ENCODE results near the gene DENND4B. TPM values are rescaled to one million over a fixed set of nuclear protein-coding genes. Genes with fewer than 3 reads are reported as not detected.

Gene DENND4B
- total RNA-seq, 5 donors from 2014 or later (not counting 1 experiment from before 2014, with no cell fraction given) = 161 to 220 (median 196) TPM

- CTCF ChIA-PET = no interaction called here
- Mint-ChIP-seq H3K4me3 (no peak overlapping the region), H3K36me3 (peaks cover 45% of the 10 kb centered on the region), H3K9me3 (no peaks in the 10 kb centered on the region), H3K27ac (peak overlapping the region in 1 of 2 donors; percentile 16), H3K27me3 (no peaks in the 10 kb centered on the region), H3K4me1 (peaks cover 0 to 8% (median 4%) of the 10 kb centered on the region in 3 donors)
- 97% methylated on average over 9 of the region's 9 CpGs for WGBS (ENCODE audit: insufficient coverage)
- peaks cover 0 to 6% of the 10 kb centered on the region in 2 experiments for H3K4me1 ChIP-seq (ENCODE audit: control insufficient read depth in 1 of 2, extremely low read depth in 1 of 2, insufficient read depth in 2 of 2, low read length in 2 of 2)
- DNase-seq (no peak), ATAC-seq (replicated peaks in 1 of 4) (no peak)
- H3K36me3 ChIP-seq (ENCODE audit: control insufficient read depth in 2 of 2, extremely low read depth in 1 of 2, insufficient read depth in 1 of 2, low read length in 1 of 2) = peaks cover 54 to 78% of the 10 kb centered on the region in 2 donors
- H3K4me3 ChIP-seq (ENCODE audit: control insufficient read depth in 1 of 2, extremely low read depth in 1 of 2, low read length in 1 of 2) = no peak overlapping the region
- H3K27ac ChIP-seq (ENCODE audit: low read length) = no peak overlapping the region
- no peaks in the 10 kb centered on the region for H3K9me3 ChIP-seq
- H3K27me3 ChIP-seq (replicated peaks in 1 of 2; ENCODE audit: control insufficient read depth in 2 of 2, extremely low read depth in 1 of 2, insufficient read depth in 2 of 2, low read length in 1 of 2) = no peaks in the 10 kb centered on the region
- POLR2A ChIA-PET = interaction anchor here in 1 of 2 donors (0.6 kb wide), 1 partner anchor 33 kb away, joined by 3 read pairs; the partner anchor contains the start of gene CREB3L4
These were observed 11.8 kb downstream of the DENND4B start for GRCh38 chr1:153934746-153935145.

- Mint-ChIP-seq H3K9me3 (no peaks in the 10 kb centered on the region), H3K27ac (no peak overlapping the region), H3K4me3 (no peak overlapping the region), H3K27me3 (no peaks in the 10 kb centered on the region), H3K36me3 (peaks cover 38% of the 10 kb centered on the region), H3K4me1 (peaks cover 0 to 8% (median 0%) of the 10 kb centered on the region in 3 donors)
- Histone ChIP-seq H3K27ac (ENCODE audit: low read length) (no peak overlapping the region), H3K9me3 (no peaks in the 10 kb centered on the region), H3K36me3 (ENCODE audit: control insufficient read depth in 2 of 2, extremely low read depth in 1 of 2, insufficient read depth in 1 of 2, low read length in 1 of 2) (peaks cover 51 to 70% of the 10 kb centered on the region in 2 donors), H3K27me3 (replicated peaks in 1 of 2; ENCODE audit: control insufficient read depth in 2 of 2, extremely low read depth in 1 of 2, insufficient read depth in 2 of 2, low read length in 1 of 2) (no peaks in the 10 kb centered on the region), H3K4me3 (ENCODE audit: control insufficient read depth in 1 of 2, extremely low read depth in 1 of 2, low read length in 1 of 2) (no peak overlapping the region), H3K4me1 (ENCODE audit: control insufficient read depth in 1 of 2, extremely low read depth in 1 of 2, insufficient read depth in 2 of 2, low read length in 2 of 2) (peaks cover 0 to 6% of the 10 kb centered on the region in 2 experiments)
- WGBS (ENCODE audit: insufficient coverage) = 96% methylated on average over 8 of the region's 11 CpGs
- ChIA-PET CTCF (no interaction called here), POLR2A (interaction anchor here in 1 of 2 donors (0.6 kb wide), 1 partner anchor 218 kb away, joined by 4 read pairs; no protein-coding TSS in a partner anchor)
- ATAC-seq (replicated peaks in 1 of 4) = no peak
- no peak for DNase-seq
These were observed 12.6 kb downstream of the DENND4B start for GRCh38 chr1:153933955-153934354.

GRCh38 chr1:153933430-153933829, 13.1 kb downstream of the DENND4B start:
- Histone ChIP-seq H3K4me1 (ENCODE audit: control insufficient read depth in 1 of 2, extremely low read depth in 1 of 2, insufficient read depth in 2 of 2, low read length in 2 of 2) (peaks cover 2 to 7% of the 10 kb centered on the region in 2 experiments), H3K9me3 (no peaks in the 10 kb centered on the region), H3K27ac (ENCODE audit: low read length) (no peak overlapping the region), H3K4me3 (ENCODE audit: control insufficient read depth in 1 of 2, extremely low read depth in 1 of 2, low read length in 1 of 2) (no peak overlapping the region), H3K27me3 (replicated peaks in 1 of 2; ENCODE audit: control insufficient read depth in 2 of 2, extremely low read depth in 1 of 2, insufficient read depth in 2 of 2, low read length in 1 of 2) (no peaks in the 10 kb centered on the region), H3K36me3 (ENCODE audit: control insufficient read depth in 2 of 2, extremely low read depth in 1 of 2, insufficient read depth in 1 of 2, low read length in 1 of 2) (peaks cover 51 to 69% of the 10 kb centered on the region in 2 donors)
- CTCF ChIA-PET = no interaction called here
- H3K9me3 Mint-ChIP-seq = no peaks in the 10 kb centered on the region
- no peaks in the 10 kb centered on the region for H3K27me3 Mint-ChIP-seq
- H3K36me3 Mint-ChIP-seq = peaks cover 35% of the 10 kb centered on the region
- peaks cover 0 to 13% (median 4%) of the 10 kb centered on the region in 3 donors for H3K4me1 Mint-ChIP-seq
- POLR2A ChIA-PET = no interaction called here
- DNase-seq (no peak), ATAC-seq (replicated peaks in 1 of 4) (no peak)
- H3K27ac Mint-ChIP-seq = no peak overlapping the region
- WGBS (ENCODE audit: insufficient coverage) = 98% methylated on average over 12 of the region's 14 CpGs
- H3K4me3 Mint-ChIP-seq = no peak overlapping the region

GRCh38 chr1:153932156-153933131, 14.1 kb downstream of the DENND4B start:
- H3K9me3 ChIP-seq = no peaks in the 10 kb centered on the region
- no peaks in the 10 kb centered on the region for H3K27me3 ChIP-seq (replicated peaks in 1 of 2; ENCODE audit: control insufficient read depth in 2 of 2, extremely low read depth in 1 of 2, insufficient read depth in 2 of 2, low read length in 1 of 2)
- WGBS (ENCODE audit: insufficient coverage) = 98% methylated on average over 9 of the region's 18 CpGs
- CTCF ChIA-PET = no interaction called here
- H3K4me3 ChIP-seq (ENCODE audit: control insufficient read depth in 1 of 2, extremely low read depth in 1 of 2, low read length in 1 of 2) = no peak overlapping the region
- Mint-ChIP-seq H3K27me3 (no peaks in the 10 kb centered on the region), H3K4me3 (no peak overlapping the region), H3K4me1 (peaks cover 4 to 20% (median 8%) of the 10 kb centered on the region in 3 donors), H3K27ac (no peak overlapping the region), H3K9me3 (no peaks in the 10 kb centered on the region), H3K36me3 (peaks cover 31% of the 10 kb centered on the region)
- DNase-seq = no peak
- H3K4me1 ChIP-seq (ENCODE audit: control insufficient read depth in 1 of 2, extremely low read depth in 1 of 2, insufficient read depth in 2 of 2, low read length in 2 of 2) = peaks cover 2 to 6% of the 10 kb centered on the region in 2 experiments
- H3K27ac ChIP-seq (ENCODE audit: low read length) = no peak overlapping the region
- POLR2A ChIA-PET = no interaction called here
- no peak for ATAC-seq (replicated peaks in 1 of 4)
- H3K36me3 ChIP-seq (ENCODE audit: control insufficient read depth in 2 of 2, extremely low read depth in 1 of 2, insufficient read depth in 1 of 2, low read length in 1 of 2) = peaks cover 46 to 64% of the 10 kb centered on the region in 2 donors

- Mint-ChIP-seq H3K27ac (no peak overlapping the region), H3K9me3 (no peaks in the 10 kb centered on the region), H3K4me1 (peaks cover 4 to 15% (median 8%) of the 10 kb centered on the region in 3 donors), H3K4me3 (no peak overlapping the region), H3K27me3 (no peaks in the 10 kb centered on the region), H3K36me3 (peaks cover 12% of the 10 kb centered on the region)
- Histone ChIP-seq H3K4me1 (ENCODE audit: control insufficient read depth in 1 of 2, extremely low read depth in 1 of 2, insufficient read depth in 2 of 2, low read length in 2 of 2) (peaks cover 2 to 3% of the 10 kb centered on the region in 2 experiments), H3K9me3 (no peaks in the 10 kb centered on the region), H3K27me3 (replicated peaks in 1 of 2; ENCODE audit: control insufficient read depth in 2 of 2, extremely low read depth in 1 of 2, insufficient read depth in 2 of 2, low read length in 1 of 2) (no peaks in the 10 kb centered on the region), H3K36me3 (ENCODE audit: control insufficient read depth in 2 of 2, extremely low read depth in 1 of 2, insufficient read depth in 1 of 2, low read length in 1 of 2) (peaks cover 29 to 43% of the 10 kb centered on the region in 2 donors), H3K27ac (ENCODE audit: low read length) (no peak overlapping the region), H3K4me3 (ENCODE audit: control insufficient read depth in 1 of 2, extremely low read depth in 1 of 2, low read length in 1 of 2) (no peak overlapping the region)
- WGBS (ENCODE audit: insufficient coverage) = 97% methylated on average over 5 of the region's 14 CpGs
- ChIA-PET CTCF (interaction anchor here in 1 of 2 donors (1.0 to 1.2 kb wide), 2 partner anchors 10 to 12 kb away, joined by 3 read pairs; no protein-coding TSS in a partner anchor), POLR2A (interaction anchor here in 1 of 2 donors (0.5 to 0.9 kb wide), 2 partner anchors 47 to 85 kb away, joined by 3 to 4 read pairs; partner anchors contain the start of gene JTB)
- DNase-seq (no peak), ATAC-seq (replicated peaks in 1 of 4) (no peak)
These were observed 16.3 kb downstream of the DENND4B start for GRCh38 chr1:153929981-153930948.
